Spleen (tissue), 11 donors: Measurements from ENCODE around the gene IDUA. TPM values are rescaled to one million over a fixed set of nuclear protein-coding genes. Genes with fewer than 3 reads are reported as not detected.
"Not testable (repeated sequence)": the region's sequence is repeated elsewhere in the genome, so short reads cannot be mapped to it uniquely, and the experiment has no call there.

Experiments
- DNase-seq: peaks from one replicate; pipeline ENCODE4 v3.0.0-alpha.2; 2020
- H3K27ac ChIP-seq, 8 donors: fragments of 200-600 bp; sonication (generic) in 7 of 8; 1 replicate in 4 of 8; 2 replicates in 4 of 8; pipeline versions ENCODE4 v1.5.0 to v1.8.0; 2016 to 2021; ENCODE audit warnings: inconsistent platforms in 4 of 8, mild to moderate bottlenecking in 4 of 8, moderate library complexity in 1 of 8
- H3K27me3 ChIP-seq, 7 donors: fragments of 200-600 bp; sonication (generic) in 6 of 7; replicated peaks in 1 of 7; 1 replicate in 4 of 7; 2 replicates in 3 of 7; pipeline versions ENCODE4 v1.5.0 to v1.8.0; 2016 to 2021; ENCODE audit warnings: inconsistent platforms in 3 of 7, mild to moderate bottlenecking in 1 of 7
- H3K36me3 ChIP-seq, 6 donors: fragments of 200-600 bp; sonication (generic) in 5 of 6; 1 replicate in 4 of 6; 2 replicates in 2 of 6; pipeline versions ENCODE4 v1.5.0 to v1.8.0; 2016 to 2021; ENCODE audit warnings: inconsistent platforms in 2 of 6
- H3K4me1 ChIP-seq, 6 donors: fragments of 200-600 bp; sonication (generic) in 5 of 6; 1 replicate in 3 of 6; 2 replicates in 3 of 6; pipeline versions ENCODE4 v1.5.0 to v1.8.0; 2016 to 2021; ENCODE audit warnings: inconsistent platforms in 3 of 6
- H3K4me3 ChIP-seq, 8 donors: fragments of 200-600 bp; sonication (generic) in 7 of 8; 1 replicate in 4 of 8; 2 replicates in 4 of 8; pipeline versions ENCODE4 v1.5.0 to v1.8.0; 2016 to 2021; ENCODE audit warnings: inconsistent platforms in 4 of 8, mild to moderate bottlenecking in 4 of 8, moderate library complexity in 2 of 8
- H3K9me3 ChIP-seq, 8 donors: fragments of 200-600 bp; sonication (generic) in 7 of 8; 1 replicate in 4 of 8; 2 replicates in 4 of 8; pipeline versions ENCODE4 v1.5.0 to v1.8.0; 2016 to 2021; ENCODE audit warnings: inconsistent platforms in 4 of 8
- CTCF ChIP-seq, 11 experiments: fragments of 200-600 bp in 7 of 11; fragments of 450-650 bp in 4 of 11; sonication (generic) in 4 of 11; IDR thresholded peaks in 8 of 11; conservative IDR thresholded peaks in 3 of 11; 1 replicate in 7 of 11; 2 replicates in 4 of 11; pipeline versions ENCODE4 v1.4.0 to v1.8.0; 2016 to 2021; ENCODE audit warnings: antibody characterized with exemption in 11 of 11, inconsistent platforms in 4 of 11, mild to moderate bottlenecking in 1 of 11
- POLR2A ChIP-seq, 3 donors: fragments of 450-650 bp; IDR thresholded peaks; one replicate each; pipeline ENCODE4 v1.5.1; 2017; ENCODE audit warnings: antibody characterized with exemption in 3 of 3, mild to moderate bottlenecking in 1 of 3
- POLR2AphosphoS5 ChIP-seq, 3 donors: sonication (generic); formaldehyde crosslinking; IDR thresholded peaks; one replicate each; pipeline ENCODE4 v1.5.1; 2017; ENCODE audit warnings: antibody characterized with exemption in 3 of 3
- WGBS, 5 donors: extraction: QIAGEN DNeasy Blood & Tissue Kit in 3 of 5; methylation state at CpG; one replicate each; pipeline versions ENCODE4 v1.1.5 to v1.1.7; 2013 to 2018; 5-methylcytosine and 5-hydroxymethylcytosine counted together
- intact Hi-C: fragments of 100-400 bp; cut with DNase I; formaldehyde crosslinking; loops from one replicate; pipeline ENCODE4 v1.15.0; 2023; ENCODE audit warnings: low total_unique reads
- polyA plus RNA-seq, 3 donors: library from polyadenylated mRNA; stranded (reverse); fragments of 200-250 nt; gene quantifications; one replicate each; pipeline ENCODE4 v1.2.1, GENCODE V29; 2013
- total RNA-seq, 7 donors: library from RNA; depleted of rRNA in 3 of 7; stranded (reverse); fragments of >200 nt in 3 of 7; fragmentation: NEBNext Ultra II Directional in 4 of 7; extraction: Animal tissue kit (Norgen Biotek cat#: 25700) in 4 of 7; gene quantifications; one replicate each; pipeline versions ENCODE4 v1.1.0 to v1.2.1, GENCODE V29; 2016 to 2021
- donor health status: healthy with polysubstance abuse.
- donor health status: DM: no; HTN: no; CAD: no; lungs with moderate emphysema.
- donor health status: DM: no; HTN: no; CAD: no.
- donor health status: Bipolar disorder and iron deficiency.
- donor health status: healthy.
- donor health status: DM: no; HTN: no; CAD: no.
- donor health status: DM: yes; HTN: yes; CAD: no.

Gene IDUA
- total and polyA plus RNA-seq, 10 donors: 11.5 to 58.3 (median 24.4) TPM

- peaks cover 13 to 59% (median 45%) of the 10 kb centered on the region in 6 donors for H3K4me1 ChIP-seq
Measured at GRCh38 chr4:974668-975067, 12.2 kb upstream of the IDUA start.

GRCh38 chr4:976016-976415, 10.8 kb upstream of the IDUA start:
- H3K4me3 ChIP-seq, H3K27ac ChIP-seq, H3K9me3 ChIP-seq, H3K36me3 ChIP-seq, intact Hi-C loops, H3K27me3 ChIP-seq, DNase-seq: not testable (repeated sequence)
- 94 to 100% (median 97%) methylated on average over 8 to 25 of the region's 25 CpGs; no CpG with 5 or more reads in 1 of the 5 donors for WGBS, 5 donors
- peaks cover 13 to 51% (median 35%) of the 10 kb centered on the region in 6 donors for H3K4me1 ChIP-seq

More at GRCh38 chr4:974668-975067, 12.2 kb upstream of the IDUA start:
- Histone ChIP-seq H3K9me3 (no peaks in the 10 kb centered on the region), H3K27ac (no peak overlapping the region), H3K36me3 (no peaks in the 10 kb centered on the region), H3K4me3 (no peak overlapping the region), H3K27me3 (peaks cover 0 to 5% (median 0%) of the 10 kb centered on the region in 7 donors)
- intact Hi-C loops: loop anchor here (5.0 kb wide), 1 partner anchor 42 kb away; the partner anchor contains the start of genes GAK and TMEM175
- 90 to 96% (median 96%) methylated on average over 9 of the region's 9 CpGs for whole genome bisulfite sequencing, 5 donors
- DNase-seq: no peak
- TF ChIP-seq POLR2AphosphoS5 (IDR thresholded peaks at IDR 0.05) (no peak), POLR2A (IDR thresholded peaks at IDR 0.05) (no peak), CTCF (IDR thresholded peaks at IDR 0.05 in 8 of 11, conservative IDR thresholded peaks at IDR 0.05 in 3 of 11) (no peak)

- no peak for DNase-seq
- no peaks in the 10 kb centered on the region for H3K27me3 ChIP-seq
- intact Hi-C loops: no loop called here
- H3K4me3 ChIP-seq: no peak overlapping the region
- H3K9me3 ChIP-seq: no peaks in the 10 kb centered on the region
- H3K27ac ChIP-seq: peak overlapping the region in 6 of 8 donors; percentile 6 to 70 (median 51)
- 33 to 52% (median 35%) methylated on average over 13 to 20 of the region's 20 CpGs for WGBS, 5 donors
- H3K36me3 ChIP-seq: no peaks in the 10 kb centered on the region
- TF ChIP-seq POLR2A (IDR thresholded peaks at IDR 0.05): no peak
- no peak for TF ChIP-seq CTCF (IDR thresholded peaks at IDR 0.05 in 8 of 11, conservative IDR thresholded peaks at IDR 0.05 in 3 of 11)
- peak in 1 of 3 donors; percentile 26 for TF ChIP-seq POLR2AphosphoS5 (IDR thresholded peaks at IDR 0.05)
- H3K4me1 ChIP-seq: peaks cover 0 to 26% (median 10%) of the 10 kb centered on the region in 6 donors
Measured at GRCh38 chr4:978957-979701, 7.7 kb upstream of the IDUA start.

- intact Hi-C loops: loop anchor here (10.0 kb wide), 1 partner anchor 217 kb away; no protein-coding TSS in a partner anchor
- no peaks in the 10 kb centered on the region for H3K36me3 ChIP-seq
- no peak overlapping the region for H3K27ac ChIP-seq
- DNase-seq: no peak
- TF ChIP-seq CTCF (IDR thresholded peaks at IDR 0.05 in 8 of 11, conservative IDR thresholded peaks at IDR 0.05 in 3 of 11) (no peak), POLR2A (IDR thresholded peaks at IDR 0.05) (no peak), POLR2AphosphoS5 (IDR thresholded peaks at IDR 0.05) (no peak)
- 85 to 93% (median 90%) methylated on average over 8 to 17 of the region's 17 CpGs for WGBS, 5 donors
- H3K27me3 ChIP-seq: no peaks in the 10 kb centered on the region
- H3K4me1 ChIP-seq: peaks cover 12 to 50% (median 33%) of the 10 kb centered on the region in 6 donors
- no peak overlapping the region for H3K4me3 ChIP-seq
- H3K9me3 ChIP-seq: no peaks in the 10 kb centered on the region
Measured at GRCh38 chr4:982291-982690, 4.6 kb upstream of the IDUA start.
